ENCODE data around the gene NENF. TPM values are rescaled to one million over a fixed set of nuclear protein-coding genes. Genes with fewer than 3 reads are reported as not detected.

Gene NENF
- total RNA-seq, 3 donors from 2014 or later = 30.6 to 43.0 (median 32.5) TPM

GRCh38 chr1:212489284-212489859 lies 56.7 kb downstream of the NENF start:
- H3K36me3 ChIP-seq (ENCODE audit: low read depth) = no peaks in the 10 kb centered on the region
- H3K4me3 ChIP-seq = no peak overlapping the region
- H3K9me3 ChIP-seq = no peaks in the 10 kb centered on the region
- DNase-seq (no peak), ATAC-seq (no peak)
- H3K4me1 ChIP-seq (ENCODE audit: low read depth) = no peaks in the 10 kb centered on the region
- no peak for TF ChIP-seq CTCF (IDR thresholded peaks at IDR 0.05)
- intact Hi-C loops (cut with DNase I, micrococcal nuclease) = no loop called here

GRCh38 chr1:212490276-212490675 lies 57.6 kb downstream of the NENF start:
- DNase-seq (no peak), ATAC-seq (no peak)
- intact Hi-C loops (cut with DNase I, micrococcal nuclease) = no loop called here
- Histone ChIP-seq H3K4me1 (ENCODE audit: low read depth) (no peaks in the 10 kb centered on the region), H3K4me3 (no peak overlapping the region), H3K9me3 (no peaks in the 10 kb centered on the region), H3K36me3 (ENCODE audit: low read depth) (no peaks in the 10 kb centered on the region)
- no peak for TF ChIP-seq CTCF (IDR thresholded peaks at IDR 0.05)

- intact Hi-C loops (cut with DNase I, micrococcal nuclease) = no loop called here
- no peak overlapping the region for H3K4me3 ChIP-seq
- H3K36me3 ChIP-seq (ENCODE audit: low read depth) = no peaks in the 10 kb centered on the region
- TF ChIP-seq CTCF (IDR thresholded peaks at IDR 0.05) = no peak
- no peaks in the 10 kb centered on the region for H3K9me3 ChIP-seq
- DNase-seq (peak in 1 of 3 donors; percentile 38), ATAC-seq (no peak)
- H3K4me1 ChIP-seq (ENCODE audit: low read depth) = no peaks in the 10 kb centered on the region
Measured at GRCh38 chr1:212491454-212491853, 58.7 kb downstream of the NENF start.

Other genes starting within 250 kb of the NENF start
- 10 to 100 TPM; 56.5 to 63.9 (median 63.3) TPM for gene PPP2R5A, start 147.5 kb upstream of the NENF start, total RNA-seq
- 1 to 10 TPM; 2.5 to 4.4 (median 3.4) TPM for gene PACC1, start 18.0 kb upstream of the NENF start, total RNA-seq
- 100 to 1,000 TPM in 1 of 3 donors, 10 to 100 TPM in 2; 20.2 to 121 (median 42.0) TPM for gene ATF3, start 175.8 kb downstream of the NENF start, total RNA-seq